Stimulated activated CD4-positive, alpha-beta T cell treated with anti-CD3 and anti-CD28 coated beads, Interleukin-2, amount 100 ng/mL, for 24 hours (primary cell): ENCODE data around the gene C1QTNF6.
A peak's percentile ranks its signal among the peaks of the same experiment; 100 is the strongest.
"Not testable (repeated sequence)": the region's sequence is repeated elsewhere in the genome, so short reads cannot be mapped to it uniquely, and the experiment has no call there.

Source experiments
- DNase-seq, 2 donors: peaks; one replicate each; pipeline ENCODE4 v3.0.0-alpha.2; 2020

C1QTNF6 gene

DNA sequence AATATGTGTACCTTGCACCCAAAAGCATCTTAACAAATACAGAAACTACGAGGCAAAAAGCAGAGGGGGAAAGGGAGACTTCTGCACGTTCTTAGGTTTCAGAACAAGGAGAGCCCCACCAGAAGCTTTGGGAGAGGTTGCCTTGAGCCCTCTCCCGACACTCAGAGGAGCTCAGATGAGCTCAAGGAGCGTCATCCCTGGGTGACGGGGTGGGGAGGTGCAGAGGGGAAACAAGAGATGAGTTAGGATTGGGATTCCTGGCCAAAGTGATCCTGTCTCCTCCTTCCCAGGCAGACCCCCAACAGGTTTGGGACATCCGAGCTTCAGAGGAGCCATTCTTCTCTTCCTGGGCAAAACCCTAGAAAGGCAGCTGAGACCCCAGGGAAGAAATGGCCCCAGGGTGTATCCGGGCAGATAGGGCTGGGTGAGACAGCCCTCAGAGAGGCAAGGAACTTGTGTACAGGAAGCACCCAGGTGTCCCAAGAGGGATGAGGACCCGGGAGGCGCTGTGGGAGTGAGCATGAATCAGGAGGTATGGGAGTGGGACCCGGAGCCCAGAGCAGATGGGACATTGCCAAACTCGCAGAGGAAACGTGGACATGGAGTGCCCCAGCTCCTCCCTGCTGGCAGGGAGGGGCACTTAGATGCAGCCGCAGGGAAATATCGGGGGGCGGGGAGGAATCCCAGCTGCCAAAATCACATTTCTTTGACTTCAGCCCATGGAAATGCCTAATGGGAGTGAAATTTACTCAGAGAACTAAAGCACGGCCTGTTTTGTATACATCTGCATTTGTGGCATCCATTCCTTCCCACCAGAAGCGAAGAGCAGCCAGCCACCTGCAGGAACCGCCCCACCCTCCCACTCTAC, 12.4 kb downstream of the C1QTNF6 start:
- DNase-seq, result no peak

DNA sequence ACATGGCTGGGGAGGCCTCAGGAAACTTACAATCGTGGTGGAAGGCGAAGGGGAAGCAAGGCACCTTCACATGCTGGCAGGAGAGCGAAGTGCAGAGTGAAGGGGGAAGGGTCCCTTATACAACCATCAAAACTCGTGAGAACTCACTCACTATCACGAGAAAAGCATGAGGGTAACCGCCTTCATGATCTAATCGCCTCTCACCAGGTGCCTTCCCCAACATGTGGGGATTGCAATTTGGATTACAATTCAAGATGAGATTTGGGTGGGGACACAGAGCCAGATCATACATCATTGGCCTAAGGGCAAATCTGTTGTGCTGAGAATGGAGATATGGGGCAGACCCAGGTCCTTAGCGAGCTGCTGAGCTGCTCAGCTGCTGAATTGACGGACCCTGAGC, 13.1 kb downstream of the C1QTNF6 start:
- DNase-seq, result no peak

GRCh38 chr22:37173709-37174108, 14.3 kb downstream of the C1QTNF6 start:
- no peak for DNase-seq

- no peak for DNase-seq
These were observed 15.5 kb downstream of the C1QTNF6 start for GRCh38 chr22:37172266-37173245.

DNA sequence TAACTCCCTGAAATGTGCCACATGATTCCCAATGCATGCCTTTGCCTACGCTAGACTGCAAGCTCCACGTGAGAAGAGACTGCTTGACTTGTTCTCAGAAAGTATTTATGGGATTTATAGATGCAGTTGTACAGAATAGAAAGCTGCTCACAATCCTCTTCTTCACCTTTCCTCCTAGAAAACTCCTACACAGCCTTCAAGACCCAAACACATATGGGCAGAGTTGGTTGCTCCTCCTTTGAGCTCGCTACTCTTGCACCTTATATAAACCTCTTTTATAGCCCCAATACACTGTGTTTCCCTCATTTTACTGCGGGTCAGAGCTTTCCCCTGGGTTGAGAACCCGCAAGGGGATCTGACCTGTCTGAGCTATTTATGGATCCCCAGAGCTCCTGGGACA, 16.4 kb downstream of the C1QTNF6 start:
- DNase-seq, result no peak

DNA sequence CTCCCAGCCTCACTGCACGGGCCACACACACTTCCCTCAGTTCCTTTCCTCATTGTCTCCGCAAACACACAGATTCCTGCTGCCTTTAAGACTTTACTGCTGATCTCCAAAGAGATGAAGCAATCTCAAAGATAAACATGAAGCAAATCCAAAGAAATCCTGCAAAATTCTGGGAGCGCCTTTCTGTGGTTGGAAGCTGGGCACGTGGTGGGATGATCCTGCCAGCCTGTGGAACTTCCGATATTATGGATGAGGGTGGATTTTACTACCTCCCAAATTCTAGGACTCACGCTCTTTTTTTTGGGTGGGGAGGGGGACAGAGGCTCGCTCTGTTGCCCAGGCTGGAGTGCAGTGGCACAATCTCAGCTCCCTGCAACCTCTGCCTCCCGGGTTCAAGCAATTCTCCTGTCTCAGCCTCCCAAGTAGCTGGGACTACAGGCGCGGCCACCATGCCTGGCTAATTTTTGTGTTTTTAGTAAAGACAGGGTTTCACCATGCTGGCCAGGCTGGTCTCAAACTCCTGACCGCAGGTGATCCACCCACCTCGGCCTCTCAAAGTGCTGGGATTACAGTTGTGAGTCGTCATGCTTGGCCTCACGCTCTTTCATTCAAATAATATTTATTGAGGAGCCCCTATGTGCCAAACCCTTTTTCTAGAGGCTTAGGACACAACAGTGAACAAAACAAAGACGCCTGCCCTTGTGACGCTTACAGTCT, 17.2 kb downstream of the C1QTNF6 start:
- DNase-seq, result not testable (repeated sequence)

DNA sequence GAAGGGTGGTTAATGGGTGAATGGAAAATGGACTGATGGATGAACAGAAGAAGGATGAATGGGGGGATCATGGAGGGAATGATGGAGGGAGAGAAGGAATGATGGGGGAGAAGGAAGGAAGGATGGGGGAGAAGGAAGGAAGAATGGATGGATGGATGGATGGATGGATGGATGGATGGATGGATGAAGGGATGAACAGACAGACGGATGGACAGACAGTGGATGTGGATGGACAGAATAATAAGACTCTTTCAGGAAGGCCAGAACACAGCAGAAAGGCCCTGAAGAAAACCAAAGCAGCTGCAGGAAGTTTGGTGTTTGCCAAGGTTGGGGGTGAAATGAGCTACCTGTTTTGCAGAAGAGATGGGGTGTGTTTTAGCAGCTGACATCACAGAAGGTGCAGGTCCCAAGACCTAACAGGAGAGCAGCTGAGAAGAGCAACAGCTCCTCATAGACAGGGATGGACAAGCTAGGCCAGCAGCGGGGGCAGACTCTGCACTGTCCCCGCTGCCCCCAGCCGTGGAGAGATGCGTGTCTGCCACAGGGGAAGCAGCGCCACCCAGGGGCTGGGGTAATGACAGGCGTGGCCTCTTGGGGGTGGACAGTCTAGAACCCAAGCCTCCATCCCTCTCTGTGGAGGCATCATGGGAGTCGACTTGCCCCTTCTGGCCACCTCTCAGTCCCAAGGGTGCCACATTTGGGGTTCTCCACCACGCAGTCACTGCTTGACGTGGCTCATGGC, 17.9 kb downstream of the C1QTNF6 start:
- no peak for DNase-seq

DNA sequence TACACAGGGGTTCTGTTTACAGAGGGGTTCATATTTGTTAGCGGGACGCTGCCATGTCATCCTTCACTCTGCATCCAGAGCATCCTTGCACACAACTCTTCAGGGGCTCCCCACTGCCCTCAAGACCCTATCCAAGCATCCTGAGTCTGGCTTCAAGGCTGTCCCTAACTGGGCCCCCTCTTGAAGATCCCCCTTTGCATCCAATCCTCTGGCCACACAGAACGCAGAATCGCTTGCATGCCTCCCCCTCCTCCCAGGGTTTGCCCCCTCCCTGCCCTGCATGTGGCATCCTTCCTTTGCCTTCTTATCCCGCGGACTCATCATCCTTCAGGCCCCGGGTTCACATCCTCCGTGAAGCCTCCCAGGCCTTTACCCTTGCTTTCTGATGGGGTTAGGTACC, 18.6 kb downstream of the C1QTNF6 start:
- no peak for DNase-seq

DNA sequence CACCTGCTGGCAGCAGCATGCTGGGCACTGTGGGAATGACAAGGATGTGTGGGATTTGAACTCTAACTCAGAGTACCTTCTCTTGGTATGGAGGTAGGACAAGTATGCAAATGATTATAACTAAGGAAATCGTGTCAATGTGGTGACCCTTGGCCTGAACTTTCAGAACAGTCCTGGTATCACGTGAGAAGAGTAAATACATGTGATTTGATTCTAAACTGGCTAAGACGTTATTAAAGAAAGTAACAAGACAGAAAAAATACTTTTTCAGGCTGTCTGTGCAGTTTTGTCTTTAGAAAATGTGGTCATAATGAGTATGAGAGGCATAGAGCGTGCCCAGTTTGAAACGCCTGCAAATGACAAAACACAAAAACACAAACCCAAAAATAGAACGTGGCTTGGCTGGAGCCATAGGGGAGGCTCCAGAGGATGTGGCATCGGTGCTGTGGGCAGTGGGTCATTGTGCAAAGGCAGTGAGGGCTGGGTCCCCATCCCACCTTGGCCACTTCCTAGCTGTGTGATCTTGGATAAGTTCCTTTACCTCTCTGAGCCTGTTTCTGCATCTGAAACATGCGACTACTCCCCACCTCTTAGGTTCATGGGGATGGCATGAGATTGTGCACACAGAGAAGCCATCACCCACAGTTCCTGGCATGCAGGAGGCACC, 19.9 kb downstream of the C1QTNF6 start:
- DNase-seq, result no peak

GRCh38 chr22:37167176-37167980, 20.7 kb downstream of the C1QTNF6 start:
- no peak for DNase-seq

DNA sequence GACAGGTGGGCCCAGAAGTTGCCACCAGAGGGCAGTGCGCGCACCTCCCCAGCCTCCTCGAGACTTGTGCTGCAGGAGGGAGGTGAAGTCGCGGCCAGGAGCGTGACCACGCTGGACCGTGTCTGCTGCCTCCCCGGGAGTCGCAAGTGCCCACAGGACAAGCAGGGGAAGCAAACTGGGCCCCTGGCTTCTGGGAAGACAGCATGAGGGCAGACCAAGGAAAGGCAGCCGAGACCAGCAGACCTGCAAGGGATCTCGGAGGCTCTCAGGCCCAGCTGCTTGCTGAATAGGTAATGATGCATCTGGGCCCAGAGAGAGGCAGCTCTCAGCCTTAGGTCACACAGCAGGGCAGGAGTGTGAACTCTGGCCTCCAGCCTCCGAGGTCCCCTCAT, 21.4 kb downstream of the C1QTNF6 start:
- DNase-seq, result peak; percentile 88 to 90

GRCh38 chr22:37165940-37166674, 21.9 kb downstream of the C1QTNF6 start:
- DNase-seq, result no peak

DNA sequence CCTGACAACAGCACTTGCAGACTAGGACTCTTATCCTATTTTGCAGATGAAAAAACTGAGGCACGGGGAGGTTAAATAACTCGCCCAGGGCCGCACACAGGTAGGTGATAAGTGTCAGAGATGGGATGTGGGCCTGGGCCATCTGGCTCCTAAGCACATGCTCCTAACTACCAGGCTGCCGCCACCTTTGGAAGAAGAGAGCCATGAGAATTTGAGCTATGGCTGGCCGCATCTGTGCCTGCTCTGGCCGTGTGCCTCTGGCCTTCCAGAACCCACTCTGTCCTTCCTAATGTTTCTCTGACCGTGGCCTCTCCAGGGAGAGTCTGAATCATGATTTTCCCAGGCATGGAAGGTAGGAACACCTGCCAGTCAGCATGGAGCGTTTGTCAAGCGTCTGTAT, 23.0 kb downstream of the C1QTNF6 start:
- DNase-seq, result no peak

- DNase-seq, result no peak
These were observed 23.6 kb downstream of the C1QTNF6 start for GRCh38 chr22:37164505-37164887.

DNA sequence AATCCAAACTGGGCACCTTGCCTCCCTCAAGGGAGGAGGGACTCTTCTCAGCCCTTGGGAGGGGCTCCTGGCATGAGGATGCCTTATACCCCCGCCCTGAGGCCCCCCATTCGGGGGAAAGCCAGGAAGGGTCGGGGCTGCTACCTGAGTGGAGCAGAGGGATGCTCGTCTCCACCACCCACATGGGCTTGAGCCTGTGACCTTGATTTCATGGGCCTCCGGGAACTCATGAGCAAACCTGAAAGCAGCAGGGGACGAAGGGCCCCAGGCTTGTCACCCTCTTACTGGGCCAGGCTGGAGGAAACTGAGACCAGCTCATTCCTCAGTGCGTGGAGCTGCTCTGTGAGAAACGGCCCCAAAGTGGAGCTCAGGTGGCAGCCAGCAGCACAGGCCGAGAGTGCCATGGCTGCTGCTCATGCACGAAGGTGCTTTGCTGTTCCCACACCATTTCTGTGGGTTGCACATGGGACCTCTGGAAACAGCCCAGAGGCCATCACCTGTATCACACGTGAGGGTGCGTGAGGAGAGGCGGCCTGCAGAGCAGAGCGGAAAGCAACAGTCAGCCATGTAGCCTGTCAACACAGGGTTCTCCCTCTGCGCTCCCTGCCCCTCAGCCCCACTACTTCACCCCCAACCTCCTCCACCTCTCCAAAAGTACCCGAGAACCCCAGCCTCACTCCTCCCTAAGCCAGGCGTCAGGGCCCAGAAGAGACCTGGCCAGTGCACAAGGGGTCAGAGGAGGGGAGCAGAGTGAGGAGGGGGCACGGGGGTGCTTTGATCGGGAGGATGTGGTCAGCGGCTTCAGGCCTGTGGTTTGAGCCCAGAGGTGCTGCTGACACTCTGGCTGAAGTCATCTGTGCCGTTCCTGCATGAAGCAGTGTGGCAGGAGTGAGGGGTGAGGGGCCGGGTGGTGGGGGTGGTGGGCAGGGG, 24.2 kb downstream of the C1QTNF6 start:
- DNase-seq, result peak; percentile 70 to 78

DNA sequence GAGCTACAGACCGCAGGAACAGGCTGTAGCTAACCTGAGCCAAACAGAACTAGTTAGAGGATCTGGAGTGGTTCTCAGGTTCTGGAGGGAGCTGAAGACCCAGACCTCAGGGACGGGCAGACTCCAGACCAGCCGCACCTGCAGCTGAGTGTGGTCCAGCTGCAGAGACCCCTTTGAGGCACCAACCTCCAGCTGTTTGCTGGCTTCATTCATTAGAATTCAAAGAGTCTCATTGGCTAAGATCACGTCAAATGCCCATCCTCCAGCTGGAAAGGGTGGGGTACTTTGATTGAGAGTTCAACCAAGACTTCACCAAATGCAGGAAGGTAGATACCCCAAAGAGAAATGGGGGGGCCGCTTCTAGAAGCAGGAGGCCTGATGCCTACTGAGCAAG, 25.0 kb downstream of the C1QTNF6 start:
- no peak for DNase-seq

GRCh38 chr22:37162221-37163095, 25.6 kb downstream of the C1QTNF6 start:
- DNase-seq, result peak; percentile 75 to 81

DNA sequence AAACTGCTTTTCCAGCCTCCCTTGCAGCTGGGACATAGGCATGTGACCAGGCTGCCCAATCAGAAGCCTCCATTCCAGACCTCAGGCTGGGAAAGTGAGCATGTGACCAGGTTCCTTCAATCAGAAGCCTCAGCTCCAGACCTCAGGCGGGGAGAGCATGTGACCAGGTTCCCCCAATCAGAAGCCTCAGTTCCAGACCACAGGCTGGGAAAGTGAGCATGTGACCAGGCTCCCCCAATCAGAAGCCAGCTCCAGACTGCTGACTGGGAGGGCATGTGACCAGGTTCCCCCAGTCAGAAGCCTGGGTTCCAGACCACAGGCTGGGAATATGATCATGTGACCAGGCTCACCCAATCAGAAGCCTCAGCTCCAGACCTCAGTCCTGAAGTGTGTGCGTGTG, 26.6 kb downstream of the C1QTNF6 start:
- DNase-seq, result no peak
